ENCODE measurements around the gene NPTN.
A peak's percentile ranks its signal among the peaks of the same experiment; 100 is the strongest.
"Not testable (repeated sequence)": the region's sequence is repeated elsewhere in the genome, so short reads cannot be mapped to it uniquely, and the experiment has no call there.

Gene NPTN

GRCh38 chr15:73570355-73571032, 62.7 kb downstream of the NPTN start:
- DNase-seq (ENCODE audit: low read depth): no peak

GRCh38 chr15:73569361-73569760, 63.8 kb downstream of the NPTN start:
- DNase-seq (ENCODE audit: low read depth): no peak

- DNase-seq (ENCODE audit: low read depth): no peak
Measured at GRCh38 chr15:73568564-73569280, 64.5 kb downstream of the NPTN start.

GRCh38 chr15:73567020-73567419, 66.2 kb downstream of the NPTN start:
- DNase-seq (ENCODE audit: low read depth): no peak

GRCh38 chr15:73564255-73564654, 68.9 kb downstream of the NPTN start:
- no peak for DNase-seq (ENCODE audit: low read depth)

GRCh38 chr15:73560501-73561117, 72.6 kb downstream of the NPTN start:
- peak; percentile 39 for DNase-seq (ENCODE audit: low read depth)

- DNase-seq (ENCODE audit: low read depth): no peak
Measured at GRCh38 chr15:73558529-73558928, 74.7 kb downstream of the NPTN start.

- DNase-seq (ENCODE audit: low read depth): no peak
Measured at GRCh38 chr15:73555080-73555479, 78.1 kb downstream of the NPTN start.

GRCh38 chr15:73550190-73550589, 83.0 kb downstream of the NPTN start:
- DNase-seq (ENCODE audit: low read depth): no peak

- DNase-seq (ENCODE audit: low read depth): not testable (repeated sequence)
Measured at GRCh38 chr15:73548925-73549324, 84.3 kb downstream of the NPTN start.

- DNase-seq (ENCODE audit: low read depth): no peak
Measured at GRCh38 chr15:73541479-73541878, 91.7 kb downstream of the NPTN start.

- DNase-seq (ENCODE audit: low read depth): no peak
Measured at GRCh38 chr15:73540161-73540560, 93.0 kb downstream of the NPTN start.

- no peak for DNase-seq (ENCODE audit: low read depth)
Measured at GRCh38 chr15:73539212-73540128, 93.7 kb downstream of the NPTN start.

GRCh38 chr15:73538563-73539211, 94.5 kb downstream of the NPTN start:
- DNase-seq (ENCODE audit: low read depth): no peak

- DNase-seq (ENCODE audit: low read depth): no peak
Measured at GRCh38 chr15:73538123-73538522, 95.1 kb downstream of the NPTN start.

GRCh38 chr15:73530649-73531048, 102.5 kb downstream of the NPTN start:
- no peak for DNase-seq (ENCODE audit: low read depth)

GRCh38 chr15:73527598-73527997, 105.6 kb downstream of the NPTN start:
- DNase-seq (ENCODE audit: low read depth): no peak

- DNase-seq (ENCODE audit: low read depth): no peak
Measured at GRCh38 chr15:73524919-73525318, 108.3 kb downstream of the NPTN start.

- DNase-seq (ENCODE audit: low read depth): no peak
Measured at GRCh38 chr15:73522011-73522410, 111.2 kb downstream of the NPTN start.

GRCh38 chr15:73518876-73519733, 114.1 kb downstream of the NPTN start:
- DNase-seq (ENCODE audit: low read depth): no peak
